Astrocyte (in vitro differentiated cells and primary cell): ENCODE data around the gene KRT73.

Experiments
- CTCF ChIP-seq: IDR thresholded peaks from 2 replicates; pipeline ENCODE4 v1.5.1; 2011; ENCODE audit warnings: low read depth, mild to moderate bottlenecking, inconsistent platforms, low read length, moderate library complexity; ENCODE audit not compliant: insufficient read depth
- EZH2 ChIP-seq: IDR thresholded peaks from 2 replicates; pipeline ENCODE4 v1.6.1; 2012; ENCODE audit warnings: mild to moderate bottlenecking, low read length, inconsistent platforms; ENCODE audit not compliant: insufficient read depth

GRCh38 chr12:52661668-52662067 lies 43.3 kb upstream of the KRT73 start:
- no peak for TF ChIP-seq CTCF
- TF ChIP-seq EZH2, result no peak
